Measurements from ENCODE around the gene SYT8.
"Not testable (repeated sequence)": the region's sequence is repeated elsewhere in the genome, so short reads cannot be mapped to it uniquely, and the experiment has no call there.

Gene SYT8

GRCh38 chr11:1883346-1884302 is 48.8 kb downstream of the SYT8 start:
- TF ChIP-seq PAX5 (IDR thresholded peaks at IDR 0.05; ENCODE audit: insufficient read depth, low read length, severe bottlenecking): no peak
- DNase-seq (ENCODE audit: insufficient read length, low spot score): no peak
- no peak for FAIRE-seq

GRCh38 chr11:1884303-1884700 is 49.5 kb downstream of the SYT8 start:
- DNase-seq (ENCODE audit: insufficient read length, low spot score) (no peak), FAIRE-seq (no peak)
- TF ChIP-seq POLR2AphosphoS5 (IDR thresholded peaks at IDR 0.05; ENCODE audit: low read depth, low read length): 0 out of 2 replicates have a peak, but pooled peaks have one; percentile 10
- no peak for TF ChIP-seq SPI1 (IDR thresholded peaks at IDR 0.05; ENCODE audit: low read depth, low read length)
- no peak for TF ChIP-seq POU2F2 (IDR thresholded peaks at IDR 0.05; ENCODE audit: low read depth, low read length)
- no peak for TF ChIP-seq POLR2A (IDR thresholded peaks at IDR 0.05; ENCODE audit: low read depth, low read length)

- FAIRE-seq; DNase-seq (ENCODE audit: insufficient read length, low spot score): not testable (repeated sequence)
Observed at GRCh38 chr11:1886551-1886950, 51.8 kb downstream of the SYT8 start.

Data from GM12891 (cell line).